K562 (cell line): ENCODE data around the gene DESI2. TPM values are rescaled to one million over a fixed set of nuclear protein-coding genes. Genes with fewer than 3 reads are reported as not detected.

ENCODE experiments used
- ADNP ChIP-seq: fragments of 200-800 bp; sonication (Bioruptor generic); IDR thresholded peaks from 2 replicates; pipeline ENCODE4 v1.6.1; 2016; ENCODE audit warnings: missing genetic modification characterization, missing compliant biosample characterization
- BRCA1 ChIP-seq, 2 experiments: fragments of 450-650 bp in 1 of 2; sonication (generic) in 1 of 2; formaldehyde crosslinking in 1 of 2; IDR thresholded peaks; 2 replicates each; pipeline versions ENCODE4 v1.5.0 to v1.6.1; 2017 to 2020; ENCODE audit warnings: mild to moderate bottlenecking in 1 of 2, missing genetic modification reagents in 1 of 2
- CEBPG ChIP-seq, 3 experiments: fragments of 200-800 bp in 1 of 3; sonication (Bioruptor generic) in 1 of 3; sonication (generic) in 1 of 3; formaldehyde crosslinking in 1 of 3; IDR thresholded peaks in 2 of 3; conservative IDR thresholded peaks in 1 of 3; 2 replicates each; pipeline versions ENCODE4 v1.6.1 to v1.8.0; 2016 to 2022; ENCODE audit warnings: missing compliant biosample characterization in 2 of 3, missing genetic modification characterization in 2 of 3, mild to moderate bottlenecking in 1 of 3, missing genetic modification reagents in 1 of 3
- CHD2 ChIP-seq: IDR thresholded peaks from 2 replicates; pipeline ENCODE4 v1.6.1; 2011; ENCODE audit warnings: low read depth, low read length
- COPS2 ChIP-seq: fragments of 450-650 bp; conservative IDR thresholded peaks from 2 replicates; pipeline ENCODE4 v1.6.1; 2016; ENCODE audit warnings: mild to moderate bottlenecking, moderate library complexity
- EP400 ChIP-seq: fragments of 450-650 bp; IDR thresholded peaks from 2 replicates; pipeline ENCODE4 v1.6.1; 2017; ENCODE audit warnings: antibody characterized with exemption, mild to moderate bottlenecking, moderate library complexity
- GATAD2A ChIP-seq: fragments of 450-650 bp; IDR thresholded peaks from 2 replicates; pipeline ENCODE4 v1.6.1; 2017
- ILF3 ChIP-seq: fragments of 450-650 bp; IDR thresholded peaks from 2 replicates; pipeline ENCODE4 v1.6.1; 2018; ENCODE audit warnings: antibody characterized with exemption, mild to moderate bottlenecking, moderate library complexity, borderline replicate concordance
- NFXL1 ChIP-seq: fragments of 450-650 bp; formaldehyde crosslinking; IDR thresholded peaks from 2 replicates; pipeline ENCODE4 v1.4.0; 2021; ENCODE audit warnings: mild to moderate bottlenecking
- RBM22 ChIP-seq: fragments of 200-400 bp; formaldehyde crosslinking; IDR thresholded peaks from 2 replicates; pipeline ENCODE4 v1.6.1; 2018; ENCODE audit warnings: low read length, low read depth; ENCODE audit not compliant: poor library complexity, severe bottlenecking
- RBM25 ChIP-seq: fragments of 200-400 bp; formaldehyde crosslinking; IDR thresholded peaks from 2 replicates; pipeline ENCODE4 v1.6.1; 2018; ENCODE audit warnings: low read length, low read depth, moderate library complexity; ENCODE audit not compliant: severe bottlenecking
- ZC3H8 ChIP-seq: fragments of 450-650 bp; IDR thresholded peaks from 2 replicates; pipeline ENCODE4 v1.6.1; 2017
- ZNF121 ChIP-seq: sonication (generic); formaldehyde crosslinking; conservative IDR thresholded peaks from 2 replicates; pipeline ENCODE4 v1.8.0; 2022; ENCODE audit warnings: missing genetic modification reagents
- polyA plus RNA-seq, 8 experiments: library from polyadenylated mRNA; depleted of rRNA in 4 of 8; stranded (reverse) in 5 of 8; unstranded in 3 of 8; fragments of >200 nt; fragmentation: Nextera tagmentation in 2 of 8; fragmentation: Illumina TruSeq in 1 of 8; extraction: Ambion mirVana in 2 of 8; extraction: Trizol in 1 of 8; gene quantifications; 2 replicates each; pipeline versions ENCODE4 v1.2.1 to v1.2.3, GENCODE V29; 2011 to 2014; ENCODE audit warnings: inconsistent platforms in 1 of 8, missing spikeins in 1 of 8
- total RNA-seq, 7 experiments: library from RNA; depleted of rRNA in 6 of 7; stranded (reverse); fragments of >200 nt in 6 of 7; fragmentation: Illumina TruSeq in 2 of 7; extraction: Trizol in 2 of 7; gene quantifications; 2 replicates each; pipeline versions ENCODE4 v1.2.1 to v1.2.3, GENCODE V29; 2011 to 2021; ENCODE audit warnings: low replicate concordance in 1 of 7
- TF ChIP-seq, protein P1 (sequence below): fragments of 450-650 bp; IDR thresholded peaks from 2 replicates; pipeline ENCODE4 v1.6.1; 2016; ENCODE audit warnings: low read depth
- TF ChIP-seq, protein P2 (sequence below): sonication (generic); formaldehyde crosslinking; IDR thresholded peaks from 2 replicates; pipeline ENCODE4 v1.8.0; 2022; ENCODE audit warnings: mild to moderate bottlenecking, missing genetic modification reagents

Gene DESI2
- total and polyA plus RNA-seq, 9 of the 15 experiments (the other 6 are each of a cell fraction or from before 2014, with no cell fraction given): 17.4 to 59.4 (median 38.4) TPM

DNA sequence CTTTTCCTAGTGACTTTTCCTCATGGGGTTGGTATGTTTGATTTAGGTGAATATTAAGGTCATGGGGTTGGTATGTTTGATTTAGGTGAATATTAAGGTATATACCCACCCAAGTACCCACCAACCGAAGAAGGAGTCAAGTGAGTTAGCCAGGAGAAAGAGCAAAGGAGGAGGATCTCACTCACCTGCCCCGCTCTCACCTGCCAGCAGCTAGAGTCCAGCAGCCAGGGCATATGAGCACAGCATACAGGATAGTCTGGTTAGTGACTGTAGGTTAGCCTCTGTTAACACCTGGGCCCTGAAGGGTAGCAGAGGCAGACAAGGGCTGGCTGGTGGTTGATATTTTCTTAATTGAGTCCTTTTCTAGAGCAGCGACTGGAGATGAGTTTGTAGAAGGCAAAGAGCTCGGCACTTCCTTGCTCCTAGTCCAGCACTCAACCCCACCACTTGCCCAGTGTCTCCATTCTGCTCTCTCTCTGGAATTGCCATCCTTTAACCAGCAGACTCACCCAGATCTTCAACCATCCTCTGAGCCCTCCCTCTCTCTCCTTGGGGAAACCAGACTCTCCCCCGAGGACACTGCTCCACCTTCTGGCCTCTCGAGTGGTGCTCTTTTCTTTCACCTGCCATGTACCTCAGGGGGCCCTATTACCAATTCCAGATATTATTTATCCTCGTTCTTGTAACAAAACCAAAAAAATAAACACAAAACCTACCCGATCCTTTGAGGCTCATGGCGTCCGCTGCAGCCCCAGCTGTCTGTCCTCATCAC, 16.3 kb upstream of the DESI2 start (continued):
- TF ChIP-seq, protein P1, sequence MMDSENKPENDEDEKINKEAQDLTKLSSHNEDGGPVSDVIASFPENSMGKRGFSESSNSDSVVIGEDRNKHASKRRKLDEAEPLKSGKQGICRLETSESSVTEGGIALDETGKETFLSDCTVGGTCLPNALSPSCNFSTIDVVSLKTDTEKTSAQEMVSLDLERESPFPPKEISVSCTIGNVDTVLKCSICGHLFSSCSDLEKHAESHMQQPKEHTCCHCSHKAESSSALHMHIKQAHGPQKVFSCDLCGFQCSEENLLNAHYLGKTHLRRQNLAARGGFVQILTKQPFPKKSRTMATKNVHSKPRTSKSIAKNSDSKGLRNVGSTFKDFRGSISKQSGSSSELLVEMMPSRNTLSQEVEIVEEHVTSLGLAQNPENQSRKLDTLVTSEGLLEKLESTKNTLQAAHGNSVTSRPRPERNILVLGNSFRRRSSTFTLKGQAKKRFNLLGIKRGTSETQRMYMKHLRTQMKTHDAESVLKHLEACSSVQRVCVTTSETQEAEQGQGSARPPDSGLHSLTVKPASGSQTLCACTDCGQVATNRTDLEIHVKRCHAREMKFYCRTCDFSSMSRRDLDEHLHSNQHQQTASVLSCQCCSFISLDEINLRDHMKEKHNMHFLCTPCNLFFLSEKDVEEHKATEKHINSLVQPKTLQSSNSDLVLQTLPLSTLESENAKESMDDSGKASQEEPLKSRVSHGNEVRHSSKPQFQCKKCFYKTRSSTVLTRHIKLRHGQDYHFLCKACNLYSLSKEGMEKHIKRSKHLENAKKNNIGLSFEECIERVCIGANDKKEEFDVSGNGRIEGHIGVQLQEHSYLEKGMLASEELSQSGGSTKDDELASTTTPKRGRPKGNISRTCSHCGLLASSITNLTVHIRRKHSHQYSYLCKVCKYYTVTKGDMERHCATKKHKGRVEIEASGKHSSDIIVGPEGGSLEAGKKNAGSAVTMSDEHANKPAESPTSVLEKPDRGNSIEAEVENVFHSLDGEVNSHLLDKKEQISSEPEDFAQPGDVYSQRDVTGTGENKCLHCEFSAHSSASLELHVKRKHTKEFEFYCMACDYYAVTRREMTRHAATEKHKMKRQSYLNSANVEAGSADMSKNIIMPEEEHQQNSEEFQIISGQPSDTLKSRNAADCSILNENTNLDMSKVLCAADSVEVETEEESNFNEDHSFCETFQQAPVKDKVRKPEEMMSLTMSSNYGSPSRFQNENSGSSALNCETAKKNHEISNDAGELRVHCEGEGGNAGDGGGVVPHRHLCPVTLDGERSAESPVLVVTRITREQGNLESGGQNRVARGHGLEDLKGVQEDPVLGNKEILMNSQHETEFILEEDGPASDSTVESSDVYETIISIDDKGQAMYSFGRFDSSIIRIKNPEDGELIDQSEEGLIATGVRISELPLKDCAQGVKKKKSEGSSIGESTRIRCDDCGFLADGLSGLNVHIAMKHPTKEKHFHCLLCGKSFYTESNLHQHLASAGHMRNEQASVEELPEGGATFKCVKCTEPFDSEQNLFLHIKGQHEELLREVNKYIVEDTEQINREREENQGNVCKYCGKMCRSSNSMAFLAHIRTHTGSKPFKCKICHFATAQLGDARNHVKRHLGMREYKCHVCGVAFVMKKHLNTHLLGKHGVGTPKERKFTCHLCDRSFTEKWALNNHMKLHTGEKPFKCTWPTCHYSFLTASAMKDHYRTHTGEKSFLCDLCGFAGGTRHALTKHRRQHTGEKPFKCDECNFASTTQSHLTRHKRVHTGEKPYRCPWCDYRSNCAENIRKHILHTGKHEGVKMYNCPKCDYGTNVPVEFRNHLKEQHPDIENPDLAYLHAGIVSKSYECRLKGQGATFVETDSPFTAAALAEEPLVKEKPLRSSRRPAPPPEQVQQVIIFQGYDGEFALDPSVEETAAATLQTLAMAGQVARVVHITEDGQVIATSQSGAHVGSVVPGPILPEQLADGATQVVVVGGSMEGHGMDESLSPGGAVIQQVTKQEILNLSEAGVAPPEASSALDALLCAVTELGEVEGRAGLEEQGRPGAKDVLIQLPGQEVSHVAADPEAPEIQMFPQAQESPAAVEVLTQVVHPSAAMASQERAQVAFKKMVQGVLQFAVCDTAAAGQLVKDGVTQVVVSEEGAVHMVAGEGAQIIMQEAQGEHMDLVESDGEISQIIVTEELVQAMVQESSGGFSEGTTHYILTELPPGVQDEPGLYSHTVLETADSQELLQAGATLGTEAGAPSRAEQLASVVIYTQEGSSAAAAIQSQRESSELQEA: no peak
- no peak for TF ChIP-seq NFXL1 (CRISPR knock-in tag)
- TF ChIP-seq GATAD2A: no peak
- TF ChIP-seq ADNP (tag): no peak
- TF ChIP-seq COPS2: no peak
- TF ChIP-seq BRCA1 (IDR thresholded peaks at IDR 0.05): no peak
- no peak for TF ChIP-seq BRCA1 (CRISPR knock-in tag; IDR thresholded peaks at IDR 0.05)
- TF ChIP-seq CEBPG (CRISPR knock-in tag; IDR thresholded peaks at IDR 0.05): no peak
- no peak for TF ChIP-seq CEBPG (tag; conservative IDR thresholded peaks at IDR 0.05 in 1 of 2, IDR thresholded peaks at IDR 0.05 in 1 of 2)
- peak; percentile 58 for TF ChIP-seq RBM25
- TF ChIP-seq CHD2: no peak
- TF ChIP-seq RBM22: no peak
- TF ChIP-seq, protein P2, sequence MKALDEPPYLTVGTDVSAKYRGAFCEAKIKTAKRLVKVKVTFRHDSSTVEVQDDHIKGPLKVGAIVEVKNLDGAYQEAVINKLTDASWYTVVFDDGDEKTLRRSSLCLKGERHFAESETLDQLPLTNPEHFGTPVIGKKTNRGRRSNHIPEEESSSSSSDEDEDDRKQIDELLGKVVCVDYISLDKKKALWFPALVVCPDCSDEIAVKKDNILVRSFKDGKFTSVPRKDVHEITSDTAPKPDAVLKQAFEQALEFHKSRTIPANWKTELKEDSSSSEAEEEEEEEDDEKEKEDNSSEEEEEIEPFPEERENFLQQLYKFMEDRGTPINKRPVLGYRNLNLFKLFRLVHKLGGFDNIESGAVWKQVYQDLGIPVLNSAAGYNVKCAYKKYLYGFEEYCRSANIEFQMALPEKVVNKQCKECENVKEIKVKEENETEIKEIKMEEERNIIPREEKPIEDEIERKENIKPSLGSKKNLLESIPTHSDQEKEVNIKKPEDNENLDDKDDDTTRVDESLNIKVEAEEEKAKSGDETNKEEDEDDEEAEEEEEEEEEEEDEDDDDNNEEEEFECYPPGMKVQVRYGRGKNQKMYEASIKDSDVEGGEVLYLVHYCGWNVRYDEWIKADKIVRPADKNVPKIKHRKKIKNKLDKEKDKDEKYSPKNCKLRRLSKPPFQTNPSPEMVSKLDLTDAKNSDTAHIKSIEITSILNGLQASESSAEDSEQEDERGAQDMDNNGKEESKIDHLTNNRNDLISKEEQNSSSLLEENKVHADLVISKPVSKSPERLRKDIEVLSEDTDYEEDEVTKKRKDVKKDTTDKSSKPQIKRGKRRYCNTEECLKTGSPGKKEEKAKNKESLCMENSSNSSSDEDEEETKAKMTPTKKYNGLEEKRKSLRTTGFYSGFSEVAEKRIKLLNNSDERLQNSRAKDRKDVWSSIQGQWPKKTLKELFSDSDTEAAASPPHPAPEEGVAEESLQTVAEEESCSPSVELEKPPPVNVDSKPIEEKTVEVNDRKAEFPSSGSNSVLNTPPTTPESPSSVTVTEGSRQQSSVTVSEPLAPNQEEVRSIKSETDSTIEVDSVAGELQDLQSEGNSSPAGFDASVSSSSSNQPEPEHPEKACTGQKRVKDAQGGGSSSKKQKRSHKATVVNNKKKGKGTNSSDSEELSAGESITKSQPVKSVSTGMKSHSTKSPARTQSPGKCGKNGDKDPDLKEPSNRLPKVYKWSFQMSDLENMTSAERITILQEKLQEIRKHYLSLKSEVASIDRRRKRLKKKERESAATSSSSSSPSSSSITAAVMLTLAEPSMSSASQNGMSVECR (CRISPR knock-in tag): no peak
- TF ChIP-seq EP400: no peak
- TF ChIP-seq ZC3H8: no peak
- peak; percentile 93 for TF ChIP-seq ZNF121 (CRISPR knock-in tag)
- no peak for TF ChIP-seq ILF3
- TF ChIP-seq, all 486 proteins: peak for 4
